A673 (cell line): ENCODE results near the gene ZDHHC8. TPM values are rescaled to one million over a fixed set of nuclear protein-coding genes. Genes with fewer than 3 reads are reported as not detected.
A peak's percentile ranks its signal among the peaks of the same experiment; 100 is the strongest.

Source experiments
- BruUV-seq: library from RNA; stranded (reverse); fragments of 400-500 nt; replicated peaks from 2 replicates; lab custom pipeline; 2021; lab: Mats Ljungman, UMichigan
- CTCF ChIA-PET: fragments of 300-600 bp; sonication (Branson Sonifier 250); formaldehyde crosslinking; loops from one replicate; lab custom pipeline; 2022; ENCODE audit warnings: antibody characterized with exemption; lab: Charles Lee
- POLR2A ChIA-PET: fragments of 300-600 bp; sonication (Branson Sonifier 250); formaldehyde crosslinking; loops from one replicate; lab custom pipeline; 2022; ENCODE audit warnings: antibody characterized with exemption; ENCODE audit not compliant: low non-redundant PET; lab: Charles Lee
- DNase-seq: peaks from one replicate; pipeline ENCODE4 v3.0.0-alpha.2; 2015; ENCODE audit warnings: low spot score
- H3K27ac ChIP-seq: fragments of 200-600 bp; sonication (generic); 2 replicates; pipeline ENCODE4 v1.5.1; 2016; ENCODE audit warnings: mixed run types, low read depth, mild to moderate bottlenecking, mixed read lengths, antibody characterized with exemption, low read length; ENCODE audit not compliant: poor library complexity, severe bottlenecking
- H3K27me3 ChIP-seq: fragments of 200-600 bp; sonication (generic); replicated peaks from 2 replicates; pipeline ENCODE4 v1.6.1; 2017; ENCODE audit warnings: mixed run types, low read depth, mild to moderate bottlenecking, mixed read lengths, antibody characterized with exemption, low read length; ENCODE audit not compliant: insufficient read depth, poor library complexity
- H3K36me3 ChIP-seq: fragments of 200-600 bp; sonication (generic); 2 replicates; pipeline ENCODE4 v1.6.1; 2016; ENCODE audit warnings: mixed run types, mild to moderate bottlenecking, mixed read lengths, antibody characterized with exemption, low read length; ENCODE audit not compliant: insufficient read depth, poor library complexity, severe bottlenecking
- H3K4me1 ChIP-seq: fragments of 200-600 bp; sonication (generic); 2 replicates; pipeline ENCODE4 v1.6.1; 2017; ENCODE audit warnings: mixed run types, mild to moderate bottlenecking, mixed read lengths, antibody characterized with exemption, low read length; ENCODE audit not compliant: insufficient read depth, poor library complexity, severe bottlenecking
- H3K4me3 ChIP-seq: fragments of 200-600 bp; sonication (generic); 2 replicates; pipeline ENCODE4 v1.5.1; 2016; ENCODE audit warnings: low read depth, mixed run types, mild to moderate bottlenecking, mixed read lengths, low read length; ENCODE audit not compliant: poor library complexity, severe bottlenecking
- H3K9me3 ChIP-seq: fragments of 200-600 bp; sonication (generic); 2 replicates; pipeline ENCODE4 v1.6.1; 2016; ENCODE audit warnings: mixed run types, low read depth, mild to moderate bottlenecking, mixed read lengths, antibody characterized with exemption, low read length; ENCODE audit not compliant: poor library complexity, severe bottlenecking
- CTCF ChIP-seq: fragments of 300-800, 200-600 bp; sonication (generic); conservative IDR thresholded peaks from 2 replicates; pipeline ENCODE4 v1.5.1; 2017; ENCODE audit warnings: low read depth, mild to moderate bottlenecking, antibody characterized with exemption, low read length, moderate library complexity, mixed read lengths
- EZH2 ChIP-seq: fragments of 200-600 bp; sonication (generic); IDR thresholded peaks from 2 replicates; pipeline ENCODE4 v1.6.1; 2017; ENCODE audit warnings: borderline replicate concordance, low read depth, mild to moderate bottlenecking, mixed read lengths, antibody characterized with exemption, low read length; ENCODE audit not compliant: poor library complexity, severe bottlenecking
- intact Hi-C: fragments of 100-400 bp; cut with micrococcal nuclease; formaldehyde crosslinking; loops from one replicate; pipeline ENCODE4 v1.10.0; 2022; ENCODE audit not compliant: unreplicated experiment
- total RNA-seq: library from RNA; stranded (reverse); gene quantifications from 2 replicates; pipeline ENCODE4 v1.2.3, GENCODE V29; 2021

ZDHHC8 gene
- total RNA-seq, 1 experiment from 2014 or later: 58.8 TPM

GRCh38 chr22:20116376-20116950, 15.1 kb upstream of the ZDHHC8 start:
- Histone ChIP-seq H3K9me3 (no peaks in the 10 kb centered on the region), H3K27me3 (no peaks in the 10 kb centered on the region), H3K36me3 (peaks cover 66% of the 10 kb centered on the region), H3K27ac (peak overlapping the region; percentile 95), H3K4me3 (peak overlapping the region; percentile 95), H3K4me1 (peaks cover 19% of the 10 kb centered on the region)
- ChIA-PET POLR2A (interaction anchor here (0.8 kb wide), 1 partner anchor 942 kb away, joined by 8 read pairs; no protein-coding TSS in a partner anchor), CTCF (no interaction called here)
- DNase-seq: no peak
- TSS peak; percentile 55 for BruUV-seq
- TF ChIP-seq EZH2 (no peak), CTCF (no peak)
- intact Hi-C loops: no loop called here

DNA sequence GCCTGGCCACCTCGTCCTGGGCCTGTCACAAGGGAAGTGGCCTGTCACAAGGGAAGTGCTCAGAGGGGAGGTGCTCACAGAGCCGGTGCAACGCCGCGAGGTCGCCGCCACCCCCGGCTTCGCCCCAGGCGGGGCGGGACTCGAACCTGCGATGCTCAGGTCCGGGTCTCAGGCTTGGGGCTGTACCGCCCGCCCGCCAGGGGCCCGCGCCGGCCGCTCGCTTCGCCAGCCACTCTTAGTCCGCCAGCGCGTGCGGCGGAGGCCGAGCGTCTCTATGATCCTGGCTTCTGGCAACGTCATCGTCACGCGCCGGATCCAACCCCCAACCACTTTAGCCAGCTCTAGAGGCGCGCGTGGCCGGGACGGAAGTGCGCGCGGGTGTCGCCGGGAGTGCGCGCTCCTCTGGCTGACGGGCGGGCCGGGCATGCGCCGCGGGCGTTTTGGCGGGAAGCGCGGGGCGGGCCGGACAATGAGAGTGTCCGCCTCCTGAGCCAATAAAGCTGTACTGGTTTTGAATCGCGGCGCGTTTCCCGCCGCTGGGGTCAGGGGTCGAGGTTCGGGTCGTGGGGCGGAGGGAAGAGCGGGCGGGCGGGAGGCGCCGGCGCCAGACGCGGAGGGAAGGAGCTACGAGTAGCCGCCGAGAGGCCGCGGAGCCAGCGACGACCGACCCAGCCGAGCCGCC, 14.5 kb upstream of the ZDHHC8 start, which contains the start of gene TRMT2A:
TRMT2A (minus strand) TSS at position 276 of the 682 bp plus-strand sequence. CDS start 320 bp downstream, outside the sequence.
- ChIA-PET CTCF (interaction anchor here (0.6 to 0.8 kb wide), 2 partner anchors 38 to 155 kb away, joined by 5 to 7 read pairs; no protein-coding TSS in a partner anchor), POLR2A (interaction anchor here (0.8 kb wide), 1 partner anchor 942 kb away, joined by 8 read pairs; no protein-coding TSS in a partner anchor)
- Histone ChIP-seq H3K27me3 (no peaks in the 10 kb centered on the region), H3K4me1 (peaks cover 19% of the 10 kb centered on the region), H3K27ac (peak within 1 kb of the TSS; percentile 95), H3K36me3 (peaks cover 71% of the 10 kb centered on the region), H3K4me3 (peak within 1 kb of the TSS; percentile 95), H3K9me3 (no peaks in the 10 kb centered on the region)
- intact Hi-C loops: no loop called here
- no peak for TF ChIP-seq EZH2
- TF ChIP-seq CTCF: 0 out of 2 replicates have a peak, but pooled peaks have one; percentile 32
- DNase-seq: peak; percentile 99
- BruUV-seq: no TSS peak

DNA sequence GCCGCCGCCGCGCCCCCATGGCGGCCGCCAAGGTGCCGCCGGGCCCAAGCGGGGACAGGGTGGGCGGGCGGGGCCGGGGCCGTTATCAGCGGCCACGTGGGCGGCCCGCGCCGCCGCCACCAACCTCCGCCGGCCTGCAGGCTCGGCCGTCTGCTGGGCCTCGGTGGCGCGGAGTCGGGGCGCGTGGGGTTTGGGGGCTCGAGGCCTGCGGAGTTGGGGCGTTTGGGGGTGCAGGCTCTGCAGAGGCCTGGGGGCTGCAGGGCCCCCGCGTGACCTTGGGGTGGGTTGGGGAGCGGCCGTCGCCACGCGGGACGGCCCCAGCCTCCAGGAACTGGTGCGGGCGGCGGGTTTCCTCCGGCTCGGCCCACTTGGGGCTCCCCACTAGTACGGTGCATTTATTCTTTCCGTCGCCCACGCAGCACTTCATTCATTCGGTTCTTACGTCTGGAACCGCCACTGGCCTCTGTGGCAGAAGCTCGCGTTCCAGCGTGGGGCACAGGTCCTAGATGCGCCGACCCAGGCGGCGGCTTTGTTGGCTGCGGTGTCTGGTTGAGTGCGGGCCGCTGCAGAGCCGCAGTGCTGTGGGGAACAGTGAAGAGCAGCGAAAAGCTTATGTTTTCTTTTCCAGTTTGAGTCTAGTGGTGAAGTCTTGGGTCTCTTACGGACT, 13.8 kb upstream of the ZDHHC8 start:
- no TSS peak for BruUV-seq
- Histone ChIP-seq H3K4me1 (peaks cover 19% of the 10 kb centered on the region), H3K27me3 (no peaks in the 10 kb centered on the region), H3K36me3 (peaks cover 69% of the 10 kb centered on the region), H3K9me3 (no peaks in the 10 kb centered on the region), H3K27ac (peak overlapping the region; percentile 95), H3K4me3 (peak overlapping the region; percentile 95)
- TF ChIP-seq EZH2: no peak
- TF ChIP-seq CTCF: no peak
- DNase-seq: peak; percentile 61
- POLR2A ChIA-PET: no interaction called here
- CTCF ChIA-PET: interaction anchor here (0.6 to 0.8 kb wide), 2 partner anchors 38 to 155 kb away, joined by 5 to 7 read pairs; no protein-coding TSS in a partner anchor
- intact Hi-C loops: no loop called here
